Islet of Langerhans (tissue), 1 donor: ENCODE measurements around the gene SLC38A2.
"Not testable (repeated sequence)": the region's sequence is repeated elsewhere in the genome, so short reads cannot be mapped to it uniquely, and the experiment has no call there.

Experiments used
- FAIRE-seq: peaks from one replicate; lab custom pipeline; 2011; peaks lifted over from hg19 to GRCh38; lab: Jason Lieb, UNC

Gene SLC38A2

GRCh38 chr12:46360908-46361666, 11.5 kb downstream of the SLC38A2 start:
- FAIRE-seq, result no peak

- no peak for FAIRE-seq
Observed at GRCh38 chr12:46360370-46360769, 12.2 kb downstream of the SLC38A2 start.

GRCh38 chr12:46359667-46360280, 12.8 kb downstream of the SLC38A2 start:
- no peak for FAIRE-seq

- FAIRE-seq, result no peak
Observed at GRCh38 chr12:46358791-46359666, 13.5 kb downstream of the SLC38A2 start.

GRCh38 chr12:46358325-46358700, 14.3 kb downstream of the SLC38A2 start:
- no peak for FAIRE-seq

- FAIRE-seq, result no peak
Observed at GRCh38 chr12:46357438-46358324, 14.9 kb downstream of the SLC38A2 start.

GRCh38 chr12:46356655-46357437, 15.7 kb downstream of the SLC38A2 start:
- no peak for FAIRE-seq

- no peak for FAIRE-seq
Observed at GRCh38 chr12:46354802-46355199, 17.8 kb downstream of the SLC38A2 start.

- no peak for FAIRE-seq
Observed at GRCh38 chr12:46354111-46354801, 18.3 kb downstream of the SLC38A2 start.

GRCh38 chr12:46351886-46352650, 20.5 kb downstream of the SLC38A2 start:
- FAIRE-seq, result no peak

- no peak for FAIRE-seq
Observed at GRCh38 chr12:46351138-46351537, 21.4 kb downstream of the SLC38A2 start.

- FAIRE-seq, result no peak
Observed at GRCh38 chr12:46349253-46349652, 23.3 kb downstream of the SLC38A2 start.

GRCh38 chr12:46343118-46343852, 29.3 kb downstream of the SLC38A2 start:
- no peak for FAIRE-seq

GRCh38 chr12:46342562-46343033, 30.0 kb downstream of the SLC38A2 start:
- FAIRE-seq, result no peak

- FAIRE-seq, result no peak
Observed at GRCh38 chr12:46339051-46339450, 33.5 kb downstream of the SLC38A2 start.

- no peak for FAIRE-seq
Observed at GRCh38 chr12:46332260-46332659, 40.3 kb downstream of the SLC38A2 start.

GRCh38 chr12:46325075-46325474, 47.5 kb downstream of the SLC38A2 start:
- not testable (repeated sequence) for FAIRE-seq

GRCh38 chr12:46320731-46321130, 51.8 kb downstream of the SLC38A2 start:
- no peak for FAIRE-seq

- FAIRE-seq, result no peak
Observed at GRCh38 chr12:46318037-46318436, 54.5 kb downstream of the SLC38A2 start.
